Glutamatergic neuron (in vitro differentiated cells): Measurements from ENCODE around the gene TMOD1. TPM values are rescaled to one million over a fixed set of nuclear protein-coding genes. Genes with fewer than 3 reads are reported as not detected.
"Not testable (repeated sequence)": the region's sequence is repeated elsewhere in the genome, so short reads cannot be mapped to it uniquely, and the experiment has no call there.

ENCODE experiments used
- DNase-seq: peaks from one replicate; pipeline ENCODE4 v3.0.0; 2022
- H3K27ac Mint-ChIP-seq: one replicate; pipeline ENCODE4 v1.8.0; 2020; ENCODE audit warnings: mild to moderate bottlenecking, mixed read lengths, inconsistent platforms; ENCODE audit not compliant: unreplicated experiment
- H3K27me3 Mint-ChIP-seq: one replicate; pipeline ENCODE4 v1.8.0; 2020; ENCODE audit warnings: mild to moderate bottlenecking, moderate library complexity, mixed read lengths, inconsistent platforms; ENCODE audit not compliant: unreplicated experiment
- H3K36me3 Mint-ChIP-seq: one replicate; pipeline ENCODE4 v1.8.0; 2020; ENCODE audit warnings: mild to moderate bottlenecking, mixed read lengths, inconsistent platforms; ENCODE audit not compliant: unreplicated experiment
- H3K4me1 Mint-ChIP-seq: one replicate; pipeline ENCODE4 v1.8.0; 2020; ENCODE audit warnings: mild to moderate bottlenecking, low read depth, mixed read lengths, inconsistent platforms; ENCODE audit not compliant: unreplicated experiment
- H3K4me3 Mint-ChIP-seq: one replicate; pipeline ENCODE4 v1.8.0; 2020; ENCODE audit warnings: mild to moderate bottlenecking, mixed read lengths, inconsistent platforms; ENCODE audit not compliant: unreplicated experiment
- H3K9me3 Mint-ChIP-seq: one replicate; pipeline ENCODE4 v1.8.0; 2020; ENCODE audit warnings: mild to moderate bottlenecking, moderate library complexity, mixed read lengths, inconsistent platforms; ENCODE audit not compliant: unreplicated experiment
- CTCF ChIP-seq: fragments of 200-600 bp; sonication (generic); IDR thresholded peaks from one replicate; pipeline ENCODE4 v1.5.0; 2021; ENCODE audit not compliant: partially characterized antibody, unreplicated experiment
- total RNA-seq: library from RNA; stranded (reverse); fragmentation: NEBNext Ultra II Directional; extraction: Animal tissue kit (Norgen Biotek cat#: 25700); gene quantifications from one replicate; pipeline ENCODE4 v1.2.1, GENCODE V29; 2021; ENCODE audit not compliant: unreplicated experiment

Gene TMOD1
- total RNA-seq, 1 donor from 2014 or later, result 0.64 TPM

- Mint-ChIP-seq H3K27ac (no peak overlapping the region), H3K9me3 (peaks cover 4% of the 10 kb centered on the region), H3K27me3 (peaks cover 3% of the 10 kb centered on the region), H3K4me3 (no peak overlapping the region), H3K36me3 (no peaks in the 10 kb centered on the region), H3K4me1 (no peaks in the 10 kb centered on the region)
- TF ChIP-seq CTCF, result no peak
- no peak for DNase-seq
Measured at GRCh38 chr9:97575673-97576200, 74.3 kb downstream of the TMOD1 start.

- Mint-ChIP-seq H3K9me3 (peaks cover 4% of the 10 kb centered on the region), H3K27ac (no peak overlapping the region), H3K4me1 (no peaks in the 10 kb centered on the region), H3K27me3 (peaks cover 3% of the 10 kb centered on the region), H3K4me3 (no peak overlapping the region), H3K36me3 (no peaks in the 10 kb centered on the region)
- DNase-seq, result no peak
- TF ChIP-seq CTCF, result no peak
Measured at GRCh38 chr9:97577051-97577450, 75.6 kb downstream of the TMOD1 start.

- H3K36me3 Mint-ChIP-seq, result no peaks in the 10 kb centered on the region
- H3K4me3 Mint-ChIP-seq, result no peak overlapping the region
- peaks cover 3% of the 10 kb centered on the region for H3K27me3 Mint-ChIP-seq
- no peaks in the 10 kb centered on the region for H3K9me3 Mint-ChIP-seq
- DNase-seq, result no peak
- no peak overlapping the region for H3K27ac Mint-ChIP-seq
- TF ChIP-seq CTCF, result no peak
- H3K4me1 Mint-ChIP-seq, result no peaks in the 10 kb centered on the region
Measured at GRCh38 chr9:97578846-97579245, 77.4 kb downstream of the TMOD1 start.

- no peaks in the 10 kb centered on the region for H3K36me3 Mint-ChIP-seq
- no peak for TF ChIP-seq CTCF
- no peak overlapping the region for H3K4me3 Mint-ChIP-seq
- peaks cover 3% of the 10 kb centered on the region for H3K27me3 Mint-ChIP-seq
- no peaks in the 10 kb centered on the region for H3K9me3 Mint-ChIP-seq
- no peak for DNase-seq
- no peak overlapping the region for H3K27ac Mint-ChIP-seq
- H3K4me1 Mint-ChIP-seq, result no peaks in the 10 kb centered on the region
Measured at GRCh38 chr9:97579914-97580313, 78.4 kb downstream of the TMOD1 start.

- H3K4me3 Mint-ChIP-seq, H3K9me3 Mint-ChIP-seq, H3K27me3 Mint-ChIP-seq, H3K27ac Mint-ChIP-seq, DNase-seq, H3K36me3 Mint-ChIP-seq, H3K4me1 Mint-ChIP-seq: not testable (repeated sequence)
Measured at GRCh38 chr9:97581590-97581989, 80.1 kb downstream of the TMOD1 start.

GRCh38 chr9:97584778-97585177 is 83.3 kb downstream of the TMOD1 start:
- not testable (repeated sequence) for H3K9me3 Mint-ChIP-seq, H3K4me1 Mint-ChIP-seq, H3K27ac Mint-ChIP-seq, H3K27me3 Mint-ChIP-seq, DNase-seq, H3K4me3 Mint-ChIP-seq, H3K36me3 Mint-ChIP-seq

GRCh38 chr9:97586909-97587308 is 85.4 kb downstream of the TMOD1 start:
- H3K27me3 Mint-ChIP-seq, H3K4me3 Mint-ChIP-seq, H3K36me3 Mint-ChIP-seq, H3K27ac Mint-ChIP-seq, H3K4me1 Mint-ChIP-seq, DNase-seq, H3K9me3 Mint-ChIP-seq: not testable (repeated sequence)
